Effector memory CD8-positive, alpha-beta T cell (primary cell): Measurements from ENCODE around the gene PACRG.

ENCODE experiments used
- ATAC-seq: fragments of 150-1000 bp; cut with Tn5 transposase; replicated peaks from 2 replicates; pipeline ENCODE4 v1.10.0; 2021; ENCODE audit warnings: mild to moderate bottlenecking, moderate library complexity
- DNase-seq, 3 experiments: peaks; one replicate each; pipeline ENCODE4 v3.0.0; 2021
- H3K27ac Mint-ChIP-seq, 2 donors: one replicate each; pipeline ENCODE4 v1.8.0; 2022; ENCODE audit warnings: mild to moderate bottlenecking in 2 of 2, mixed read lengths in 2 of 2, moderate library complexity in 2 of 2
- H3K27me3 Mint-ChIP-seq, 2 donors: one replicate each; pipeline ENCODE4 v1.8.0; 2022; ENCODE audit warnings: mixed read lengths in 2 of 2
- H3K36me3 Mint-ChIP-seq: one replicate; pipeline ENCODE4 v1.8.0; 2022; ENCODE audit warnings: mild to moderate bottlenecking, moderate library complexity, mixed read lengths; ENCODE audit not compliant: insufficient read depth
- H3K4me1 Mint-ChIP-seq, 2 donors: one replicate each; pipeline ENCODE4 v1.8.0; 2022; ENCODE audit warnings: low read depth in 2 of 2, mixed read lengths in 2 of 2
- H3K4me3 Mint-ChIP-seq, 2 donors: one replicate each; pipeline ENCODE4 v1.8.0; 2022; ENCODE audit warnings: mild to moderate bottlenecking in 2 of 2, mixed read lengths in 2 of 2, moderate library complexity in 2 of 2
- H3K9me3 Mint-ChIP-seq, 2 donors: one replicate each; pipeline ENCODE4 v1.8.0; 2022; ENCODE audit warnings: mixed read lengths in 2 of 2

The PACRG gene

DNA sequence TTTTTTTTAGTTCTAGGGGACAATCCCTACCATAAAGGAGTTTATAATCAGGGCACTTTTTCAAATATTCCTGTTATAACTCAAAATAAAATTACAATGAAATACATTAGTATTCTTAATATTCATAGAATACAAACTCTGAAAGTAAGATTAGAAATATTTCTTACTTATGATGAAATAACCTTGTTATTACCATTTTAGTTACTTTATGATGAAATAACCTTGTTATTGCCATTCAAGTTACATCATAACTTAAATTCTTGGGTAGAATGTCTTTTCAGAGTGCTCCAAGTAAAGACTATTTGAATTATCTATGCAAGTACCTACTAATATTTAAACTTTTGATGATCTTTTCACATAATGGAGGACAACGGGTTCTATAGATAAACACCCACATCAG lies 43.2 kb downstream of the PACRG start:
- H3K27ac Mint-ChIP-seq: no peak overlapping the region
- peaks cover 0 to 2% of the 10 kb centered on the region in 2 donors for H3K4me1 Mint-ChIP-seq
- H3K9me3 Mint-ChIP-seq: peaks cover 0 to 4% of the 10 kb centered on the region in 2 donors
- no peak for ATAC-seq
- no peaks in the 10 kb centered on the region for H3K36me3 Mint-ChIP-seq
- peaks cover 0 to 8% of the 10 kb centered on the region in 2 donors for H3K27me3 Mint-ChIP-seq
- H3K4me3 Mint-ChIP-seq: no peak overlapping the region
- DNase-seq: no peak

- Mint-ChIP-seq H3K27ac (no peak overlapping the region), H3K9me3 (peaks cover 0 to 4% of the 10 kb centered on the region in 2 donors), H3K36me3 (no peaks in the 10 kb centered on the region), H3K4me1 (peaks cover 0 to 2% of the 10 kb centered on the region in 2 donors), H3K27me3 (peaks cover 0 to 8% of the 10 kb centered on the region in 2 donors), H3K4me3 (no peak overlapping the region)
- ATAC-seq: no peak
- no peak for DNase-seq
These were observed 44.7 kb downstream of the PACRG start for GRCh38 chr6:162772466-162772865.

DNA sequence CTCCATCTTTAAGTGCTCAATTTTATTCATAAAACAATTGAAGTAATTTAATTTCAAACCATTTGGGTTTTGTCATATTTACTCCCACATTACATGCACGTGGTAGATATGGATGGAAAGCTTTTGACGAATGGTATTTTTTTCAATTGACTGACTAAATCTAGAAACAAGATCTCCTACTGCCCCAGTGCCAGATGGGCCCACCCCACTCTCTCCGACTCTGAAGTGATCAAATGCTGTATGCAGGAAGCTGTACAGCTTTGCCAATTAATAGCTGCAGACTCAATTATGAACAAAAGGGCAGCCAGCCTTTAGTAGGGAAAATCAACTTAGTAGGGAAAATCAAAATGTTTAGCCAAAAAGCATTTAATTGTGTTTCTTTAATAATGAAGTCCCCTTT lies 46.2 kb downstream of the PACRG start:
- ATAC-seq: no peak
- H3K36me3 Mint-ChIP-seq: no peaks in the 10 kb centered on the region
- H3K9me3 Mint-ChIP-seq: peaks cover under 1 to 4% of the 10 kb centered on the region in 2 donors
- H3K4me1 Mint-ChIP-seq: peaks cover 0 to under 1% of the 10 kb centered on the region in 2 donors
- H3K27me3 Mint-ChIP-seq: peaks cover 0 to 8% of the 10 kb centered on the region in 2 donors
- no peak overlapping the region for H3K4me3 Mint-ChIP-seq
- DNase-seq: no peak
- H3K27ac Mint-ChIP-seq: no peak overlapping the region

DNA sequence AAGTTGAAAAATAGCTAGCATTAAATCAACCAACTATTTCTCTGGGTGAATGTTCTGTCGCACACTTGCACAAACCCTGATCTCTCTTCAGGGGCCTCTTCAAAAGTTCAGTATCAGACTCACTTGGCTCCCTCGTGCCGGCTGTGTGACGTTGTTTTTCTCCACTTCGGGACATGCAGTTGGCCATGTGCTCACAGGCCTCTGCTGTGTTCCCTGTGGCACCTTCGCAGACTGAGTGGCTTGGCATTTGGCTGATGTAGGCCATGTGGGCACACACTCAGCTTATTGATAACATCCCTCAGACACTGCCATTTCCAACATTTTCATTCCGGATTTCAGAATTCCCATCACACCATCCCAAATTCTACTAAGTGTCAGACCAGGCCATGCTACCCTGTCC lies 49.3 kb downstream of the PACRG start:
- ATAC-seq (no peak), DNase-seq (no peak)
- Mint-ChIP-seq H3K9me3 (peaks cover 8 to 10% of the 10 kb centered on the region in 2 donors), H3K4me3 (no peak overlapping the region), H3K36me3 (peaks cover 3% of the 10 kb centered on the region), H3K27me3 (peaks cover 0 to 7% of the 10 kb centered on the region in 2 donors), H3K27ac (no peak overlapping the region), H3K4me1 (no peaks in the 10 kb centered on the region)

DNA sequence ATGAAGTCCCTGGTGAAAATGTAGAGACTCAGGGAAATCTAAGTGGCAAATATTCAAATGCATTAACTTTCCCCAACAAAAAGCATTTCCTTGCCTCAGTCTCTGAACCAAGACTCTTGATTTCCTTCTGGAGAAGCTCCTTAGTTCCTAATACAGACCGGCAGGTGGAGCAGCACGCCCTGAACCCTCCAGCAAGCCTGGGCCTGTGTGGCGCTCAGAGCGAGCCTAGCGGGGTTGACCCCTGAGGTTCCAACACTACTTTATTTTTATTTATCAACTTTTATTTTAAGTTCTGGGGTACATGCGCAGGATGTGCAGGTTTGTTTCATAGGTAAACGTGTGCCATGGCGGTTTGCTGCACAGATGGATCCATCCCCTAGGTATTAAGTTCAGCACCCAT lies 50.8 kb downstream of the PACRG start:
- H3K9me3 Mint-ChIP-seq: peaks cover 6 to 10% of the 10 kb centered on the region in 2 donors
- H3K36me3 Mint-ChIP-seq: peaks cover 3% of the 10 kb centered on the region
- peaks cover 0 to 7% of the 10 kb centered on the region in 2 donors for H3K27me3 Mint-ChIP-seq
- H3K4me1 Mint-ChIP-seq: no peaks in the 10 kb centered on the region
- H3K4me3 Mint-ChIP-seq: no peak overlapping the region
- DNase-seq: no peak
- no peak for ATAC-seq
- no peak overlapping the region for H3K27ac Mint-ChIP-seq

- Mint-ChIP-seq H3K9me3 (peaks cover 0 to 7% of the 10 kb centered on the region in 2 donors), H3K36me3 (peaks cover 1% of the 10 kb centered on the region)
- ATAC-seq: no peak
These were observed 58.0 kb downstream of the PACRG start for GRCh38 chr6:162785632-162786242.

GRCh38 chr6:162798546-162799266 lies 70.9 kb downstream of the PACRG start:
- peak overlapping the region in 1 of 2 donors; percentile 13 for H3K4me3 Mint-ChIP-seq
- no peaks in the 10 kb centered on the region for H3K9me3 Mint-ChIP-seq
- no peaks in the 10 kb centered on the region for H3K27me3 Mint-ChIP-seq
- no peaks in the 10 kb centered on the region for H3K4me1 Mint-ChIP-seq
- DNase-seq (no peak), ATAC-seq (peak; percentile 52)
- H3K27ac Mint-ChIP-seq: no peak overlapping the region
- peaks cover 3% of the 10 kb centered on the region for H3K36me3 Mint-ChIP-seq

More at GRCh38 chr6:162785632-162786242, 58.0 kb downstream of the PACRG start:
- Mint-ChIP-seq H3K27ac (no peak overlapping the region), H3K27me3 (no peaks in the 10 kb centered on the region), H3K4me3 (no peak overlapping the region), H3K4me1 (no peaks in the 10 kb centered on the region)
- DNase-seq: no peak

DNA sequence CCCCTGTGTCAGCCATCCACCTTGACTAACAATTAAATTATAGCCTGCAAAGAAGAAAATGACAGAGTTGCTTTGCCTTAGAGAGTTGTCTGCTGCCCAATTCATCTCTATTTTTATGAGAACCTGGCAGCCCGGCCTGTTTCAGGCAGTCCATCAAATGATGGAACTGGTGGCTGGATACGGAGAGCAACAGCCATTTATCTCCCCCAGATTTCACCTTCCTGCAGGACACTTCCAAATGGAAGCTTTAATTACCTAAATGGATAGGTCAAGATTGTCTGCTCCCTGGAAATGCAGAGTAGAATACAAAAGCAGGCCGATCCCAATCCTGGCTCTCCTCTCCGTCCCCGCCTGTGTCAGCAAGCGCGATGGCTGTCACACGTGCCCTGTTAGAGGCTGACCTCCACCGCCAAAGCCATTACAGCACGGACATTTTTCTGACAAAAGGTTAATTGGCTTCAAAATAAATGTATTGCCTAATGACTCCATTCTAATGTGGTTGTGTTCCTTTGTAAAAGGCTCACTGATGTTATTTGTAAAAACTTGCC lies 86.7 kb downstream of the PACRG start:
- Mint-ChIP-seq H3K27ac (no peak overlapping the region), H3K27me3 (no peaks in the 10 kb centered on the region)

DNA sequence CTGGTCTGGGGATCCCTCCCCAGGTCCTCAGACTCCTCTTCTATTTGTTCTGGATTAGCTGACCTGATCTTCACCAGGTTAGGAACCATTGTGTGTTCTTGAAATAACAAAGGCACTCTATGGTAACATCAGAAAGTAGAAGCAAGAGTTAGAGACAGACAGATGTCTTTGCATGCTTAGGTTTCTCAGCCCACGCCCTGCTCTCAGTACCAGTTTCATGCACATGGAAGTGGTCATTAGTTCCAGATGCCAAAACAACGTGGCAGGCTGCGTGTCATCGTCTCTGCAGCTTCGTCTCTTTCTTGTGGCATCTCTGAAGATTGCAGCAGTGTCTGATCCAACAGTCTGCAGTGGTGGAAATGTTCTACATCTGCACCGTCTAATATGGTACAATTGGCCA lies 89.4 kb downstream of the PACRG start:
- Mint-ChIP-seq H3K27ac (no peak overlapping the region), H3K36me3 (peaks cover 2% of the 10 kb centered on the region), H3K4me3 (no peak overlapping the region), H3K27me3 (no peaks in the 10 kb centered on the region), H3K4me1 (no peaks in the 10 kb centered on the region), H3K9me3 (no peaks in the 10 kb centered on the region)
- ATAC-seq (no peak), DNase-seq (no peak)

More for the DNA sequence above, 86.7 kb downstream of the PACRG start:
- peaks cover 0 to 2% of the 10 kb centered on the region in 2 donors for H3K9me3 Mint-ChIP-seq
- DNase-seq: no peak
- H3K36me3 Mint-ChIP-seq: peaks cover 2% of the 10 kb centered on the region
- no peaks in the 10 kb centered on the region for H3K4me1 Mint-ChIP-seq
- no peak for ATAC-seq
- no peak overlapping the region for H3K4me3 Mint-ChIP-seq

DNA sequence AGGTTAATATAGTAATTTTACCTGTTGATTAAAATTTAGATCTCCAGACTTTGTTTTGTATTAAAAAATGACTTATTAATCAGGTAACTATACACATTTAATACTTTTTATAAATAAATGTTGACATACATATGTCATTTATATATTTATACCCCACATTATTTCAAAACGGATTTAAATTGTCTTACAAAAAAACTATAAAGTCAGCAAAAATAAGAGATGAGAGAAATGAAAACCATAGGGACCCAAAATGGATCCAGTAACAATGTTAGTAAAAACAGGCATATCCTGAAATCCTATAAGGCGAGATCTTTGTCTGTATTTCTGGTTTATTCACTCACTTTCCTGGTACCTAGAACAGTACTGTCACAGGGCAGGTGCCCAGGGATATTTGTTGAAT lies 91.5 kb downstream of the PACRG start:
- Mint-ChIP-seq H3K27ac (no peak overlapping the region), H3K9me3 (no peaks in the 10 kb centered on the region), H3K36me3 (peaks cover 2% of the 10 kb centered on the region), H3K4me1 (no peaks in the 10 kb centered on the region), H3K4me3 (no peak overlapping the region), H3K27me3 (no peaks in the 10 kb centered on the region)
- no peak for ATAC-seq
- no peak for DNase-seq

GRCh38 chr6:162821102-162821501 lies 93.3 kb downstream of the PACRG start:
- no peak overlapping the region for H3K4me3 Mint-ChIP-seq
- no peak for DNase-seq
- H3K36me3 Mint-ChIP-seq: peaks cover 5% of the 10 kb centered on the region
- H3K27ac Mint-ChIP-seq: no peak overlapping the region
- no peaks in the 10 kb centered on the region for H3K9me3 Mint-ChIP-seq
- H3K27me3 Mint-ChIP-seq: no peaks in the 10 kb centered on the region
- peaks cover 0 to 2% of the 10 kb centered on the region in 2 donors for H3K4me1 Mint-ChIP-seq
- no peak for ATAC-seq

- no peak for DNase-seq
- Mint-ChIP-seq H3K9me3 (peaks cover 0 to 6% of the 10 kb centered on the region in 2 donors), H3K27ac (peak overlapping the region; percentile 44 to 73)
These were observed 97.8 kb downstream of the PACRG start for GRCh38 chr6:162825597-162825996.

GRCh38 chr6:162829013-162829742 lies 101.4 kb downstream of the PACRG start:
- H3K36me3 Mint-ChIP-seq: peaks cover 3% of the 10 kb centered on the region
- peak overlapping the region in 1 of 2 donors; percentile 63 for H3K27ac Mint-ChIP-seq
- ATAC-seq: peak; percentile 27

More at GRCh38 chr6:162825597-162825996, 97.8 kb downstream of the PACRG start:
- H3K4me3 Mint-ChIP-seq: no peak overlapping the region
- peaks cover 0 to 10% of the 10 kb centered on the region in 2 donors for H3K4me1 Mint-ChIP-seq
- H3K27me3 Mint-ChIP-seq: no peaks in the 10 kb centered on the region
- peak; percentile 53 for ATAC-seq
- peaks cover 3% of the 10 kb centered on the region for H3K36me3 Mint-ChIP-seq

More at GRCh38 chr6:162829013-162829742, 101.4 kb downstream of the PACRG start:
- peaks cover 0 to 10% of the 10 kb centered on the region in 2 donors for H3K9me3 Mint-ChIP-seq
- no peak for DNase-seq
- peaks cover 0 to 10% of the 10 kb centered on the region in 2 donors for H3K4me1 Mint-ChIP-seq
- H3K27me3 Mint-ChIP-seq: no peaks in the 10 kb centered on the region
- peak overlapping the region in 1 of 2 donors; percentile 6 for H3K4me3 Mint-ChIP-seq
